ENCODE results near the gene SYT5. TPM values are rescaled to one million over a fixed set of nuclear protein-coding genes. Genes with fewer than 3 reads are reported as not detected.
"Not testable (repeated sequence)": the region's sequence is repeated elsewhere in the genome, so short reads cannot be mapped to it uniquely, and the experiment has no call there.

Gene SYT5
- total RNA-seq, 4 donors from 2014 or later: 0.70 to 0.94 TPM; not detected in 2

DNA sequence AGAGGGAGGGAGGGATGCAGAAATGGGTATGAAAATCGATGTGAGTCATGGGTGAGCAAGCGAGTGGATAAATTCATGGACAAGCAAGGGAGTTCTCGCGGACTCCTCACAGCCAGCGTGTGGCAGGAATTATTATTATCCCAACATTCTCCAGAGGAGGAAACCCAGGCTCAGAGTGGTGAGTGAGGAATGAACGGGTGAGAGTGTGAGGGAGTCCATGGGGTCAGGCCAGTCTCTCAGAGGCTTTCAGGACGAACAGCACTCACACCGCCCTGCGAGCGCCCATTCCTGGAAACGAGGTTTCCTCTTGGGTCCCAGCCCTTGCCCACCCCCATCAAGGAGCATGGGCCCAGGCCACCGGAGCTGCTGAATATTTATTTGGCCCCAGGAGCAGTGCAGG lies 7.3 kb downstream of the SYT5 start:
- Histone ChIP-seq H3K27me3 (peaks cover 0 to 33% of the 10 kb centered on the region in 2 donors), H3K9me3 (peaks cover 0 to 4% (median 0%) of the 10 kb centered on the region in 4 donors)
- DNase-seq: no peak

DNA sequence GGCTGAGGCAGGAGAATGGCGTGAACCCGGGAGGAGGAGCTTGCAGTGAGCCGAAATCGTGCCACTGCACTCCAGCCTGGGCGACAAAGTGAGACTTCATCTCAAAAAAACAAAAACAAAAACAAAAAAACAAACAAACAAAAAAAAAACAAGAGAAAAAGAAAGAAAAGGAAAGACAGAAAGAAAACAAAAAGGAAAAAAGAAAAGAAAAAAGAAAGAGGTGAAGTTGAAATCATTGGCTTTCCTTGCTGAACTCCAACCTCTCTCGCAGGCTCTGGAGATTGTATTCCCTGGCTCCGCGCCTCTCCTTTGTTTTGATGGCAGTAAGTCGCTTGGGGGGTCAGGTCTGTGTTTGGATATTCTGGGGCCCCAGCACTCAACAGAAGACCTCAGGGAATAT lies 7.8 kb downstream of the SYT5 start:
- peaks cover 0 to 36% of the 10 kb centered on the region in 2 donors for H3K27me3 ChIP-seq
- not testable (repeated sequence) for H3K4me1 ChIP-seq, DNase-seq, H3K9me3 ChIP-seq, H3K27ac ChIP-seq, H3K36me3 ChIP-seq, H3K4me3 ChIP-seq

More for the DNA sequence above, 7.3 kb downstream of the SYT5 start:
- H3K4me3 ChIP-seq: no peak overlapping the region
- H3K27ac ChIP-seq: no peak overlapping the region
- TF ChIP-seq, protein P1, sequence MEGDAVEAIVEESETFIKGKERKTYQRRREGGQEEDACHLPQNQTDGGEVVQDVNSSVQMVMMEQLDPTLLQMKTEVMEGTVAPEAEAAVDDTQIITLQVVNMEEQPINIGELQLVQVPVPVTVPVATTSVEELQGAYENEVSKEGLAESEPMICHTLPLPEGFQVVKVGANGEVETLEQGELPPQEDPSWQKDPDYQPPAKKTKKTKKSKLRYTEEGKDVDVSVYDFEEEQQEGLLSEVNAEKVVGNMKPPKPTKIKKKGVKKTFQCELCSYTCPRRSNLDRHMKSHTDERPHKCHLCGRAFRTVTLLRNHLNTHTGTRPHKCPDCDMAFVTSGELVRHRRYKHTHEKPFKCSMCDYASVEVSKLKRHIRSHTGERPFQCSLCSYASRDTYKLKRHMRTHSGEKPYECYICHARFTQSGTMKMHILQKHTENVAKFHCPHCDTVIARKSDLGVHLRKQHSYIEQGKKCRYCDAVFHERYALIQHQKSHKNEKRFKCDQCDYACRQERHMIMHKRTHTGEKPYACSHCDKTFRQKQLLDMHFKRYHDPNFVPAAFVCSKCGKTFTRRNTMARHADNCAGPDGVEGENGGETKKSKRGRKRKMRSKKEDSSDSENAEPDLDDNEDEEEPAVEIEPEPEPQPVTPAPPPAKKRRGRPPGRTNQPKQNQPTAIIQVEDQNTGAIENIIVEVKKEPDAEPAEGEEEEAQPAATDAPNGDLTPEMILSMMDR (IDR thresholded peaks at IDR 0.05): no peak
- no peak for TF ChIP-seq POLR2A (IDR thresholded peaks at IDR 0.05)
- no peaks in the 10 kb centered on the region for H3K36me3 ChIP-seq
- H3K4me1 ChIP-seq: peaks cover 0 to 9% (median 0%) of the 10 kb centered on the region in 4 donors

DNA sequence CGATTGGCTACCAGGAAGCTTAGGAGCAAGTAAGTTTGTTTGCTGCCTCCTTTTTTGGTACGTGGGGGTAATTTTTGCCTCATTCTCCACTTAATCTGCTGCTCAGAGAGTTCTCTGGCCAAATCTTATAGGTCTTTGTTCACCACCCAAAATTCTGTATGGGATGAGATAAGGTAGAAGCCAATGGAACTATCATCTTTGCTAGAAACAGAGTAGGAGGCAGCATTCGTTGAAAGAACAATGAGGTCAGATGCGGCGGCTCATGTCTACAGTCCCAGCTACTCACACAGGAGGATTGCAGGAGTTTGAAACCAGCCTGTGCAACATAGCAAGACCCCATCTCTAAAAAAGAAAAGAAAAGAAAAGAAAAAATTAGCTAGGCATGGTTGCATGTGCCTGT lies 8.6 kb downstream of the SYT5 start:
- peaks cover 0 to 4% (median 0%) of the 10 kb centered on the region in 4 donors for H3K9me3 ChIP-seq
- H3K27ac ChIP-seq: no peak overlapping the region
- H3K4me1 ChIP-seq: peaks cover 0 to 12% (median 4%) of the 10 kb centered on the region in 4 donors
- peaks cover 0 to 37% of the 10 kb centered on the region in 2 donors for H3K27me3 ChIP-seq
- no peak overlapping the region for H3K4me3 ChIP-seq
- no peak for DNase-seq
- TF ChIP-seq, protein P1 (IDR thresholded peaks at IDR 0.05): no peak
- no peak for TF ChIP-seq POLR2A (IDR thresholded peaks at IDR 0.05)
- H3K36me3 ChIP-seq: no peaks in the 10 kb centered on the region

- H3K27me3 ChIP-seq: peaks cover 0 to 30% of the 10 kb centered on the region in 2 donors
- no peak for DNase-seq
Measured at GRCh38 chr19:55169136-55169535, 11.0 kb downstream of the SYT5 start.

DNA sequence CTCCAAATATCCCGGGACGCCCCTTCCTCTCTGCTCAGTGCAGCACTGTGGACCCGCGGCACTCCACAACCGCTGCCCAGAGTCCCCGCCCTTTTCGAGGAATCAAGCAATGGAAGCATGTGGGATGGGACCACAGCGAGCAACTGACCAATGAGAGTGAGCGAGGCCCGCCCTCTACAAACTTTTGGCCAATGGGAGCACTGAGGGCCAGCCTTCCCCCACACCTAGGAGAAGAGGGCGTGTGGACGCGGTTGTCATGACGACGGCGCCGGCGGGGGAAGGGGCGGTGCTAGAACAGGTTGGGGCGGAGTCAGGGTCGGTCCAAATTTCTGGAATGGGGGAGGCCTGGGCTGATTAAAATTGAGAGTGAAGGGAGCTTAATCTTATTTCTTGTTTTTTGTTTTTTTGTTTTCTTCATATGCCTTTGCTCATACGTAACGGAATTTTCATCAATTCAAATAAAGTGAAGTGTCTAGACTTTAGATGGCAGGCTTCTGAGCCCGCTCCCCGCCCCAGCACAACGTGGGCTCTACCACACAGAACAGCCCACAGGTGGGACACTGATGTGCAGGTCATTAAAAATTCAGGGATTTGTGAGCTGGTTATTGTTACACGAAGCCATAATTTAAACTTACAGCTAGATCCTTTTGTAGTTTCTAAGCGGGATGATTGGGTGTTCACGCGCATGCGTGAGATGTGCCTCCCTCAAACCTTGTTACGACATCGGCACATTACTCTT lies 13.4 kb downstream of the SYT5 start, which contains the start of gene DNAAF3:
Gene DNAAF3 (minus strand): TSS at position 84 of the 739 bp plus-strand sequence. CDS start 200 bp downstream, outside the sequence.
- H3K27me3 ChIP-seq: peaks cover 0 to 24% of the 10 kb centered on the region in 2 donors
- H3K4me1 ChIP-seq: peaks cover 0 to 15% (median 4%) of the 10 kb centered on the region in 4 donors
- no peaks in the 10 kb centered on the region for H3K9me3 ChIP-seq
- peak within 1 kb of the TSS in 3 of 4 donors; percentile 15 to 52 (median 52) for H3K4me3 ChIP-seq
- DNase-seq: peak; percentile 47 to 94 (median 93)
- H3K27ac ChIP-seq: no peak within 1 kb of the TSS
- TF ChIP-seq POLR2A (IDR thresholded peaks at IDR 0.05): no peak
- TF ChIP-seq, protein P1 (IDR thresholded peaks at IDR 0.05): no peak
- no peaks in the 10 kb centered on the region for H3K36me3 ChIP-seq

More at GRCh38 chr19:55169136-55169535, 11.0 kb downstream of the SYT5 start:
- H3K4me3 ChIP-seq: no peak overlapping the region
- no peaks in the 10 kb centered on the region for H3K9me3 ChIP-seq
- TF ChIP-seq, protein P1 (IDR thresholded peaks at IDR 0.05): no peak
- no peak for TF ChIP-seq POLR2A (IDR thresholded peaks at IDR 0.05)
- H3K4me1 ChIP-seq: peaks cover 0 to 17% (median 8%) of the 10 kb centered on the region in 4 donors
- no peaks in the 10 kb centered on the region for H3K36me3 ChIP-seq
- H3K27ac ChIP-seq: no peak overlapping the region

DNA sequence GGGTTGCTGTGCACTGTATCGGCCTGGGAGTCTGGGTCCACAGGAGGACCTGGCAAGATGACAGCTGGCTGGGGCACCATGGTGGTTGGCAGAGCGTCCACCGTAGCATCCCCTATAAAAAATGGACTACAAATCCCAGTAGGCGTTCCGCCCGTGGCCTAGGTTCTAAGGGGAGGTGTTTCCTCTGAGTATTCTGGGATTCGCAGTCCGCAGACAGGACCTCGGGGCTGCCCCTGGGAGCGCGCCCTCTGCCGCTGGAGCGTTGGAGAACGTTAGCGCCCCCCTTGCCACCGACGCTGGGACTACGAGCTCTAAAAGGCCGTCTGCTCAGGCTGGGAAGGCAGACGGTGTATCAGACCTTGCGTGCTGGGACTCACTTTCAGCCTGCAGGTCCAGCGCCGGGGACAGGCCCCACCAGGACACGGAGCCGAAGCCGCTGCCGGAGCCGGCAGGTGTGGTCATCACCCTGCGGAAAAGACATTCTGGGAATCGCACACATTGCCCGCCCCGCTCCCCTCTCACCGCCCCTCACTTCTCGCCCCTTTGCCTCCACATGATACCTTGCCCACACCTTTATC lies 14.0 kb downstream of the SYT5 start:
- no peaks in the 10 kb centered on the region for H3K36me3 ChIP-seq
- peak in 2 of 3 donors; percentile 77 to 78 for DNase-seq
- TF ChIP-seq, protein P1 (IDR thresholded peaks at IDR 0.05): peak in 3 of 6 experiments; percentile 5 to 43 (median 25)
- no peak for TF ChIP-seq POLR2A (IDR thresholded peaks at IDR 0.05)
- no peak overlapping the region for H3K27ac ChIP-seq
- peaks cover 0 to under 1% (median 0%) of the 10 kb centered on the region in 4 donors for H3K9me3 ChIP-seq
- peaks cover 0 to 30% of the 10 kb centered on the region in 2 donors for H3K27me3 ChIP-seq
- peaks cover 0 to 15% (median 4%) of the 10 kb centered on the region in 4 donors for H3K4me1 ChIP-seq
- H3K4me3 ChIP-seq: peak overlapping the region in 3 of 4 donors; percentile 15 to 52 (median 52)
